Cardiac muscle cell (in vitro differentiated cells and primary cell): ENCODE data around the gene SUOX. TPM values are rescaled to one million over a fixed set of nuclear protein-coding genes. Genes with fewer than 3 reads are reported as not detected.

Experiments used
- DNase-seq, 2 donors: peaks; one replicate each; pipeline versions ENCODE4 v3.0.0 to v3.0.0-alpha.2; 2010 to 2017; ENCODE audit warnings: low read depth in 1 of 2, low spot score in 1 of 2
- H3K27ac ChIP-seq: fragments of 200-600 bp; sonication (generic); 2 replicates; pipeline ENCODE4 v1.5.1; 2016
- H3K27me3 ChIP-seq: fragments of 200-600 bp; sonication (generic); 2 replicates; pipeline ENCODE4 v1.6.0; 2016; ENCODE audit warnings: control low read depth
- H3K36me3 ChIP-seq: fragments of 200-600 bp; sonication (generic); 2 replicates; pipeline ENCODE4 v1.5.1; 2016; ENCODE audit warnings: control low read depth
- H3K4me1 ChIP-seq: fragments of 200-600 bp; sonication (generic); 2 replicates; pipeline ENCODE4 v1.8.1; 2017; ENCODE audit warnings: low read depth, mild to moderate bottlenecking, mixed run types
- H3K4me3 ChIP-seq: fragments of 200-600 bp; sonication (generic); 2 replicates; pipeline ENCODE4 v1.5.1; 2016; ENCODE audit warnings: mild to moderate bottlenecking
- H3K9me3 ChIP-seq: fragments of 200-600 bp; sonication (generic); 2 replicates; pipeline ENCODE4 v1.5.1; 2017; ENCODE audit warnings: low read depth, mild to moderate bottlenecking, control low read depth
- CTCF ChIP-seq: IDR thresholded peaks from 2 replicates; pipeline ENCODE4 v1.5.1; 2012; ENCODE audit warnings: low read depth, mild to moderate bottlenecking, low read length
- polyA plus RNA-seq: library from polyadenylated mRNA; unstranded; fragments of >200 nt; fragmentation: Nextera tagmentation; extraction: Ambion mirVana; gene quantifications from 2 replicates; pipeline ENCODE4 v1.2.1, GENCODE V29; 2016
- total RNA-seq: library from RNA; depleted of rRNA; stranded (reverse); fragments of >200 nt; gene quantifications from 2 replicates; pipeline ENCODE4 v1.2.3, GENCODE V29; 2016

The SUOX gene
- 38.2 and 52.4 TPM in 2 replicates for total RNA-seq
- polyA plus RNA-seq, result 45.3 and 59.6 TPM in 2 replicates

GRCh38 chr12:55996715-55997534 is at the start of gene SUOX:
TSS of gene SUOX (plus strand) at chr12:55997276. CDS start at chr12:56002222, 4,946 bp downstream.
- peak within 1 kb of the TSS; percentile 75 for H3K27ac ChIP-seq
- peak within 1 kb of the TSS; percentile 43 for H3K4me3 ChIP-seq
- TF ChIP-seq CTCF, result no peak
- no peaks in the 10 kb centered on the region for H3K9me3 ChIP-seq
- H3K27me3 ChIP-seq, result no peaks in the 10 kb centered on the region
- peaks cover 6% of the 10 kb centered on the region for H3K4me1 ChIP-seq
- peak; percentile 97 to 99 for DNase-seq
- peaks cover 21% of the 10 kb centered on the region for H3K36me3 ChIP-seq

GRCh38 chr12:55955344-55955743 is 41.7 kb upstream of the SUOX start:
- Histone ChIP-seq H3K9me3 (no peaks in the 10 kb centered on the region), H3K4me1 (peaks cover 3% of the 10 kb centered on the region), H3K4me3 (no peak overlapping the region), H3K27ac (no peak overlapping the region), H3K27me3 (no peaks in the 10 kb centered on the region), H3K36me3 (no peaks in the 10 kb centered on the region)
- DNase-seq, result no peak
- TF ChIP-seq CTCF, result no peak

- peak in 1 of 2 donors; percentile 29 for DNase-seq
- Histone ChIP-seq H3K9me3 (no peaks in the 10 kb centered on the region), H3K4me1 (peaks cover 3% of the 10 kb centered on the region), H3K4me3 (no peak overlapping the region), H3K27ac (no peak overlapping the region), H3K36me3 (no peaks in the 10 kb centered on the region), H3K27me3 (no peaks in the 10 kb centered on the region)
- TF ChIP-seq CTCF, result peak; percentile 35
Measured at GRCh38 chr12:55955800-55956508, 41.1 kb upstream of the SUOX start.

GRCh38 chr12:55957106-55957859 is 39.8 kb upstream of the SUOX start:
- no peak for TF ChIP-seq CTCF
- no peak overlapping the region for H3K27ac ChIP-seq
- peaks cover 3% of the 10 kb centered on the region for H3K4me1 ChIP-seq
- DNase-seq, result no peak
- H3K27me3 ChIP-seq, result no peaks in the 10 kb centered on the region
- H3K4me3 ChIP-seq, result no peak overlapping the region
- no peaks in the 10 kb centered on the region for H3K9me3 ChIP-seq
- no peaks in the 10 kb centered on the region for H3K36me3 ChIP-seq

GRCh38 chr12:55963760-55964159 is 33.3 kb upstream of the SUOX start:
- Histone ChIP-seq H3K4me1 (peaks cover 15% of the 10 kb centered on the region), H3K9me3 (no peaks in the 10 kb centered on the region), H3K27ac (no peak overlapping the region), H3K27me3 (no peaks in the 10 kb centered on the region), H3K36me3 (no peaks in the 10 kb centered on the region), H3K4me3 (no peak overlapping the region)
- no peak for TF ChIP-seq CTCF
- DNase-seq, result no peak
